CD14-positive monocyte (primary cell): ENCODE results near the gene BCL2. TPM values are rescaled to one million over a fixed set of nuclear protein-coding genes. Genes with fewer than 3 reads are reported as not detected.

ENCODE experiments used
- DNase-seq, 3 donors: peaks; one replicate each; pipeline ENCODE4 v3.0.0-alpha.2; 2011 to 2022
- H2AFZ ChIP-seq: 2 replicates; pipeline ENCODE4 v1.6.0; 2012; ENCODE audit warnings: mild to moderate bottlenecking, low read depth, low read length, inconsistent platforms; ENCODE audit not compliant: insufficient read depth, poor library complexity, severe bottlenecking
- H3K27ac ChIP-seq, 2 donors: 1 replicate in 1 of 2; 2 replicates in 1 of 2; pipeline ENCODE4 v1.5.1; 2012 to 2013; ENCODE audit warnings: low read length in 2 of 2, control low read depth in 1 of 2, inconsistent platforms in 1 of 2, low read depth in 1 of 2, mild to moderate bottlenecking in 1 of 2
- H3K27me3 ChIP-seq, 2 donors: one replicate each; pipeline versions ENCODE4 v1.6.0 to v1.6.1; 2011 to 2013; ENCODE audit warnings: low read length in 2 of 2; ENCODE audit not compliant: control insufficient read depth in 2 of 2, insufficient read depth in 2 of 2
- H3K36me3 ChIP-seq, 2 donors: replicated peaks in 1 of 2; 1 replicate in 1 of 2; 2 replicates in 1 of 2; pipeline versions ENCODE4 v1.5.1 to v1.6.1; 2012 to 2013; ENCODE audit warnings: low read length in 2 of 2, control low read depth in 1 of 2, inconsistent platforms in 1 of 2, mild to moderate bottlenecking in 1 of 2; ENCODE audit not compliant: insufficient read depth in 2 of 2, control insufficient read depth in 1 of 2
- H3K4me1 ChIP-seq, 2 donors: 1 replicate in 1 of 2; 2 replicates in 1 of 2; pipeline versions ENCODE4 v1.5.1 to v1.6.1; 2012 to 2013; ENCODE audit warnings: low read length in 2 of 2, control low read depth in 1 of 2, inconsistent platforms in 1 of 2, mild to moderate bottlenecking in 1 of 2, moderate library complexity in 1 of 2; ENCODE audit not compliant: insufficient read depth in 2 of 2, control insufficient read depth in 1 of 2
- H3K4me2 ChIP-seq: replicated peaks from 2 replicates; pipeline ENCODE3; 2012; ENCODE audit warnings: low read length, moderate library complexity, mild to moderate bottlenecking; ENCODE audit not compliant: poor library complexity, severe bottlenecking; ENCODE audit errors: extremely low read depth
- H3K4me3 ChIP-seq, 3 experiments: fragments of 200-600 bp in 1 of 3; sonication (generic) in 1 of 3; replicated peaks in 1 of 3; 1 replicate in 2 of 3; 2 replicates in 1 of 3; pipeline ENCODE4 v1.5.1; 2011 to 2013; ENCODE audit warnings: low read length in 3 of 3, mild to moderate bottlenecking in 3 of 3, control low read depth in 2 of 3, low read depth in 2 of 3, inconsistent platforms in 1 of 3, moderate library complexity in 1 of 3
- H3K79me2 ChIP-seq: 2 replicates; pipeline ENCODE4 v1.6.0; 2012; ENCODE audit warnings: mild to moderate bottlenecking, control low read depth, inconsistent platforms, low read length, moderate library complexity; ENCODE audit not compliant: insufficient read depth
- H3K9ac ChIP-seq: 2 replicates; pipeline ENCODE4 v1.6.0; 2017; ENCODE audit warnings: low read length, mild to moderate bottlenecking; ENCODE audit not compliant: insufficient read depth, poor library complexity, severe bottlenecking
- H3K9me3 ChIP-seq, 2 donors: replicated peaks in 1 of 2; 1 replicate in 1 of 2; 2 replicates in 1 of 2; pipeline versions ENCODE4 v1.5.1 to v1.6.1; 2012 to 2013; ENCODE audit warnings: low read length in 2 of 2, control low read depth in 1 of 2; ENCODE audit not compliant: control insufficient read depth in 1 of 2, insufficient read depth in 1 of 2
- H4K20me1 ChIP-seq: 2 replicates; pipeline ENCODE4 v1.6.0; 2012; ENCODE audit warnings: mild to moderate bottlenecking, low read length, control low read depth, moderate library complexity; ENCODE audit not compliant: insufficient read depth
- H3K27ac Mint-ChIP-seq, 7 donors: one replicate each; pipeline ENCODE4 v1.8.0; 2020; ENCODE audit warnings: mild to moderate bottlenecking in 7 of 7, mixed read lengths in 7 of 7, moderate library complexity in 6 of 7, inconsistent platforms in 2 of 7
- H3K27me3 Mint-ChIP-seq, 3 donors: one replicate each; pipeline ENCODE4 v1.8.0; 2021 to 2022; ENCODE audit warnings: low read depth in 3 of 3, mild to moderate bottlenecking in 3 of 3, mixed read lengths in 3 of 3, moderate library complexity in 3 of 3, inconsistent platforms in 1 of 3
- H3K36me3 Mint-ChIP-seq, 2 donors: one replicate each; pipeline ENCODE4 v1.8.0; 2020; ENCODE audit warnings: mixed read lengths in 2 of 2, inconsistent platforms in 1 of 2, mild to moderate bottlenecking in 1 of 2
- H3K4me1 Mint-ChIP-seq: one replicate; pipeline ENCODE4 v1.8.0; 2020; ENCODE audit warnings: mild to moderate bottlenecking, mixed read lengths
- H3K4me3 Mint-ChIP-seq, 2 donors: one replicate each; pipeline ENCODE4 v1.8.0; 2020; ENCODE audit warnings: mild to moderate bottlenecking in 2 of 2, mixed read lengths in 2 of 2, moderate library complexity in 1 of 2
- H3K9me3 Mint-ChIP-seq, 7 donors: one replicate each; pipeline ENCODE4 v1.8.0; 2020 to 2022; ENCODE audit warnings: mixed read lengths in 7 of 7, mild to moderate bottlenecking in 6 of 7, moderate library complexity in 6 of 7, inconsistent platforms in 2 of 7
- CTCF ChIP-seq: fragments of 200-600 bp; IDR thresholded peaks from one replicate; pipeline ENCODE4 v1.8.0; 2022; ENCODE audit warnings: antibody characterized with exemption, mild to moderate bottlenecking
- WGBS: methylation state at CpG from one replicate; pipeline ENCODE4 v1.1.5; 2013; ENCODE audit warnings: missing lambda C conversion rate; ENCODE audit not compliant: insufficient coverage; 5-methylcytosine and 5-hydroxymethylcytosine counted together
- intact Hi-C, 2 donors: fragments of 100-400 bp; cut with micrococcal nuclease; formaldehyde crosslinking; loops; one replicate each; pipeline versions ENCODE4 v1.15.0 to v1.15.1; 2023
- polyA plus RNA-seq, 3 donors: library from polyadenylated mRNA; depleted of rRNA in 1 of 3; unstranded in 2 of 3; stranded (reverse) in 1 of 3; fragments of 300-500 nt in 2 of 3; fragments of >200 nt in 1 of 3; fragmentation: Illumina TruSeq in 2 of 3; gene quantifications; 1 replicate in 2 of 3; 2 replicates in 1 of 3; pipeline ENCODE4 v1.2.3, GENCODE V29; 2012 to 2021

Gene BCL2
- polyA plus RNA-seq, 3 donors: 0.58 to 2.5 (median 1.1) TPM

GRCh38 chr18:63297687-63298399, 21.7 kb downstream of the BCL2 start:
- intact Hi-C loops: loop anchor here in 1 of 2 donors (10.0 kb wide), 1 partner anchor 53 kb away; no protein-coding TSS in a partner anchor
- Histone ChIP-seq H3K4me2 (no peak overlapping the region), H3K9me3 (no peaks in the 10 kb centered on the region), H3K4me1 (peaks cover 23 to 32% of the 10 kb centered on the region in 2 donors), H3K9ac (no peak overlapping the region), H3K27ac (no peak overlapping the region), H3K4me3 (no peak overlapping the region), H3K36me3 (no peaks in the 10 kb centered on the region), H3K27me3 (no peaks in the 10 kb centered on the region), H2AFZ (no peak overlapping the region), H3K79me2 (peaks cover 57% of the 10 kb centered on the region), H4K20me1 (no peaks in the 10 kb centered on the region)
- peaks cover 0 to 1% (median 0%) of the 10 kb centered on the region in 3 donors for H3K27me3 Mint-ChIP-seq
- WGBS: 94% methylated on average over 14 of the region's 16 CpGs
- TF ChIP-seq CTCF: no peak
- peaks cover 39% of the 10 kb centered on the region for H3K4me1 Mint-ChIP-seq
- peak overlapping the region in 1 of 7 donors; percentile 12 for H3K27ac Mint-ChIP-seq
- DNase-seq: no peak
- peaks cover 12 to 20% of the 10 kb centered on the region in 2 donors for H3K36me3 Mint-ChIP-seq
- H3K4me3 Mint-ChIP-seq: no peak overlapping the region
- H3K9me3 Mint-ChIP-seq: no peaks in the 10 kb centered on the region

GRCh38 chr18:63293935-63294334, 25.6 kb downstream of the BCL2 start:
- Mint-ChIP-seq H3K27me3 (peaks cover 0 to 1% (median 0%) of the 10 kb centered on the region in 3 donors), H3K9me3 (no peaks in the 10 kb centered on the region), H3K36me3 (peaks cover 9 to 12% of the 10 kb centered on the region in 2 donors), H3K4me3 (no peak overlapping the region), H3K4me1 (peaks cover 33% of the 10 kb centered on the region), H3K27ac (peak overlapping the region in 1 of 7 donors; percentile 12)
- peaks cover 40% of the 10 kb centered on the region for H3K79me2 ChIP-seq
- no peak overlapping the region for H3K27ac ChIP-seq
- H2AFZ ChIP-seq: no peak overlapping the region
- no peaks in the 10 kb centered on the region for H3K27me3 ChIP-seq
- H3K36me3 ChIP-seq: no peaks in the 10 kb centered on the region
- no peak for TF ChIP-seq CTCF
- peaks cover 14 to 19% of the 10 kb centered on the region in 2 donors for H3K4me1 ChIP-seq
- DNase-seq: no peak
- 100% methylated on average over 1 of the region's 4 CpGs for WGBS
- H3K9ac ChIP-seq: no peak overlapping the region
- H3K9me3 ChIP-seq: no peaks in the 10 kb centered on the region
- no peaks in the 10 kb centered on the region for H4K20me1 ChIP-seq
- intact Hi-C loops: loop anchor here in 1 of 2 donors (10.0 kb wide), 1 partner anchor 49 kb away; no protein-coding TSS in a partner anchor
- H3K4me2 ChIP-seq: no peak overlapping the region
- no peak overlapping the region for H3K4me3 ChIP-seq
